Ureter (tissue), 1 donor: ENCODE results near the gene LMTK3. TPM values are rescaled to one million over a fixed set of nuclear protein-coding genes. Genes with fewer than 3 reads are reported as not detected.
A peak's percentile ranks its signal among the peaks of the same experiment; 100 is the strongest.

ENCODE experiments used
- DNase-seq: peaks from one replicate; pipeline ENCODE4 v3.0.0-alpha.2; 2020; ENCODE audit warnings: low spot score
- total RNA-seq: library from RNA; stranded (reverse); gene quantifications from one replicate; pipeline ENCODE4 v1.2.4, GENCODE V29; 2023
- donor health status: DM: yes; HTN: yes; CAD: no.

LMTK3 gene
- total RNA-seq, 1 donor from 2014 or later: 5.1 TPM

DNA sequence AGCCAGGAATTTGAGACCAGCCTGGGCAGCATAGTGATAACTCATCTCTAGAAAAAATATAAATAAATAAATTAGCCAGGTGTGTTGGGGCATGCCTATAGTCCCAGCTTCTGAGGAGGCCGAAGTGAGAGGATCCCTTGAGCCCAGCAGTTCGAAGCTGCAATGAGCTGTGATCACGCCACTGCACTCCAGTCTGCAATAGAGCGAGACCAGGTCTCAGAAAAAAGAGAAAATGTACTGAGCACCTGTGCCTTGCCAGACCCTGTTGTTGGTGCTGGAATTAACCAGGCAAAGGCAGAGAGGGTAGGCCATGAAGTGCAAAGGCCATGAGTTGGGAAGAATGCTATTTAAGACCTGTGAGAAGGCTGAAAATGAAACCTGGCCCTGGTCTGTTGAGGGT lies 39.8 kb downstream of the LMTK3 start:
- DNase-seq: no peak

DNA sequence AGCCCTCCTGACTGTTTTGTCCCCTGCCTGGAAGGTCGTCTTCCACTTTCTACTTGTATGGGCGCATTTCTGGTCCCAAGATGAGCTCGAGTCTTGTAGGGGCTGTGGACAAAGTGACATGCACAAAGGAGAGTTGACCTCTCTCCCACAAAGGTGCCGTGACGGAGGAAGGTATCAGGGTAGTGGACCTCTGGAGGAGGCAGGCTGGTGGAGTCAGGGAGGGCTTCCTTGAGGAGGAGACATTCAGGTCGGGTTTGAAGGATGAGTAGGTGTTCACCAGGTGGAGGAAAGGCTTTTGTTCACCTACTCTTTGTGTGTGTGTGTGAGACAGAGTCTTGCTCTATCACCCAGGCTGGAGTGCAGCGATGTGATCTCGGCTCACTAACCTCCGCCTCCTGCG lies 40.8 kb downstream of the LMTK3 start:
- no peak for DNase-seq

DNA sequence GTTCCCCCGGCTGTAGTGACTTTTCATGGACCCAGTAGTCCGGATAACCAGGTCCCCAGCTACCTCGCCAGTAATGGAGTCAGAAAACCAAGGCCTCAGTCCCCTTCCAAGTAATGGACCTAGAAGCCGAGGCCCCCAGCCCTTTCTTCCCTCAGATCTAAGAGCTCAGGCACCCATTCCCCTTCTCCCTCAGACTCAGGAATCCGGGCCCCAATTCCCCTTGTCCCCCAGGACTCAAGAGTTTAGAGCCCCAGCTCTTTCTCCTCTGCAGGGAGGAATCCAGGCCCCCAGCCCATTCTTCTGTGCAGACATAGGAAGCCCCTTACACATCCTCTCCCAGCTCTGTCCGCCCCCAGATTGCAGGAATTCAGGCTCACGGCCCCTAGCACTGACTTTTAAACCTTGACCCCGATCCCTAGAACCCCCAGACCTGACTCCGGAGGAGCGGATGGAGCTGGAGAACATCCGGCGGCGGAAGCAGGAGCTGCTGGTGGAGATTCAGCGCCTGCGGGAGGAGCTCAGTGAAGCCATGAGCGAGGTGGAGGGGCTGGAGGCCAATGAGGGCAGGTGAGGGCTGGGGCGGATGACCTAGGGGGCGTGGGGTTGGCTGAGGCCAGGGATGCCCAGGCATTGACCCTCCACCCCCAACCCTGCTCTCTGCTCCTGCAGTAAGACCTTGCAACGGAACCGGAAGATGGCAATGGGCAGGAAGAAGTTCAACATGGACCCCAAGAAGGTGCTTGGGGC lies 41.5 kb downstream of the LMTK3 start:
- DNase-seq: no peak

DNA sequence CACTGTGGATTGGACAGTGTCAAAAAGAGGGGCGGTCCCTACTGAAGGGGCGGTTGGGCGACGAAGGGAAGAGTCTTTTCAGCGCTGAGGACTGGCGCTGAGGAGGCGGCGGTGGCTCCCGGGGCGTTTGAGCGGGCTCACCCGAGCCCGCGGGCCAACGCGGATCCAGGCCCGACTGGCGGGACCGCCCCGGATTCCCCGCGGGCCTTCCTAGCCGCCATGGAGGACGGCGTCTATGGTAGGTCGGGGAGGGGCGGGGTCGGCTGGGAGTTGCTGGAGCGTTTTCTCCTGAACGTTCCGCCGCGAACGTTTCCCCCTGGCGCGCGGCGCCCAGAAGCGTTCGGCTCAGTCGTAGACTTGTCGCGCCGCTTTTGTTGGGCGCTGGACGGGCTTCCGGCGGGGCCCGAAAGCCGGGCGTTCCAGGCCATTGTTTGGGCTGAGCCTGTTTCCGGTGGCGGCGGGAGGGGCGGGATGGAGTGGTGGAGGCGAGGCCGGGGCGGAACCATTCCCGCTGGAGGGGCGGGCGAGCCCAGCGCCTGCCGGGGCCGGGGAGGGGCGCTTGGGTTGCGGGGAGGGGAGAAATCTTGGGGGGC lies 42.2 kb downstream of the LMTK3 start, which contains the start of gene CYTH2:
Gene CYTH2, plus strand, starts transcription at position 81 of the 593 bp plus-strand sequence. Its CDS starts 139 bp downstream, at position 220.
- peak; percentile 90 for DNase-seq

DNA sequence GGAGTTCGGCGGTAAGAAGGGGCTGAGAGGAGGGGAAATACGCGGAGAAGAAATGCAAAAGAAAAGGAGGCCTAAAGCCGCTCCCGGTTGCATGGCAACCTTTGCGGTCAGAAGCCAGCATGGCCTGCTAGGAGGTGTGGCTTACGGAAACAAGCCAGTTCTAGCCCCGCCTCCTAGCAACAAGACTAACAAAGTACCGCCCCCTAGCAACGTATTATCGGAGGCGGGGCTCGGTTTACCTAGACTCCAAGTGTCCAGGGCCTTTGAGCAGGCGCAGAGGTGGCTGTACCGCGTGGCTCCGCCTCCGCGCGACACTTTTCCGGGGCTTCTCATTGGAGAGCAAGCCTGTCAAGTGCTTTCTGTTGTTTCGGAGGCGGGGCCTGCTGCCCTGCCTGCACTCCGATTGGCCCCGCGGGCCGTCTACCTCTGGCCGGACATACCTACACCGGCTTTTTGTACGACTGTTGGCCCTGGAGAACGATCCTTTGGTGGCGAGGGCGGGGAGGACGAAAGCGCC lies 42.8 kb downstream of the LMTK3 start:
- peak; percentile 100 for DNase-seq

DNA sequence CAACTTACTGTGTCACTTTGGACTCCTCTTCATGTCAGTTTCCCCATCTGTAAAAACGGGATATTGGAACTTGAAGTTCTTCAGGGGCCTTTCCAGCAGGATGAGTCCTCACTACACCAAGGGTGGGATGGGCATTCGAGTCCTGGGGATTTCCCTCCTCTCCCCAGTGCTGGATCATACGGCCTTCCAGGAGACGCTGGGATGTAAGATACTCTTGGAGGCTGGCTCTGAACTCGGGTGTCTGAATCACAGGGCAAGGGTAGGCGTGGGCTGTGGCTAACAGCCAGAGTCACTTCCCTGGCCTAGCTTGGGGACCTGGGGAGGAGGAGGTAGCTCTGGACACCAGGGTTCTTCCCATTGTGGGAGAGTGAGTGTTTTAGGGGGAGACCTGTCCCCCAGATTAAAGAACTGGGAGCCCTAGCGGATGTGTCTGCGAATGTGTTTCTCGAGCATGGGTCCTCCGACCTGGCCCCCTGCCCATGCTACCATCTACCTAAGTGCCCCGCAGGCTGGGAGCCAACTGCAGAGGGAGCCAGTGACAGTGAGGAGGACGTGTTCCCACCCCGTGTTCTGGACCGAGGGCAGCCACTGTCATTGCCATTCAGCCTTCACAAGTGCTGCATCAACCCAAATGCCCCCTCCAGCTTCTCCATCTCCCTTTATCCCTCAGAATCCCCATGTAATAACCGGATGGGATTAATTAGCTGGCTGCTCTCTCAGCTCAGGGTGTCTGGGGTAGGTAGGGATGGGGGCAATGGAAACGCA lies 44.9 kb downstream of the LMTK3 start:
- no peak for DNase-seq

DNA sequence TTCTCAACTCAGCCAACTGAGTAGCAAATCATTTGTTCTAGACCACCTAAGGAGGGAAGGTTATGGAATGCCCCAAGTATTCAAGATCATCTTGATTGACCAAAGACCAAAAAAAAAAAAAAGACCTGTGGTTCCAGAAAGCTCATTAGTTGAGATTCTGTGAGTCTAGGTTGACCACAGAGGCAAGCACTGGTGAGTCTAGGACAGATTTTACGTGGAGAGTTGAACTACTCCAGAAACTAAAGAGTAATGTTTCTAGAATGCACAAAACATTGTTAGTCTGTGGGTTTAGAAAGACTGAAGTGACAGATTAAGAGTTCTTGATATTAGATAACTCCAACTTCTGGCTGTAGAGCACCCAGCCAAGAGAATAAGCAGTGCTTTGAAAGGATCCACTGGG lies 46.4 kb downstream of the LMTK3 start:
- no peak for DNase-seq

DNA sequence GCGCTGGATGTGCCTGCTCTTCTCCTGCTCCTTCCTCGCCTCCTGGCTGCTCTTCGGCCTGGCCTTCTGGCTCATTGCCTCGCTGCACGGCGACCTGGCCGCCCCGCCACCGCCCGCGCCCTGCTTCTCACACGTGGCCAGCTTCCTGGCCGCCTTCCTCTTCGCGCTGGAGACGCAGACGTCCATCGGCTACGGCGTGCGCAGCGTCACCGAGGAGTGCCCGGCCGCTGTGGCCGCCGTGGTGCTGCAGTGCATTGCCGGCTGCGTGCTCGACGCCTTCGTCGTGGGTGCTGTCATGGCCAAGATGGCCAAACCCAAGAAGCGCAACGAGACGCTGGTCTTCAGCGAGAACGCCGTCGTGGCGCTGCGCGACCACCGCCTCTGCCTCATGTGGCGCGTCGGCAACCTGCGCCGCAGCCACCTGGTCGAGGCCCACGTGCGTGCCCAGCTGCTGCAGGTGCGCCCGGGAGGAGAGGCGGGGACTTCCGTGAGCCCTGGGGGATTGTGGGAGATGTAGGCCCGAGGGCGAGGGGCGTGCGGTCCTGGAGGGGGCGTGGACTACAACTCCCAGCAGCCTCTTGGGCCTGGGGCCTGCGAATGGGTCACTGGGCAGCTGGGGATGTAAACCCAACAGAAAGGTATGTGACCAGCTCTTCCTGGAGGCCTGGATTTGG lies 49.5 kb downstream of the LMTK3 start:
- peak; percentile 42 for DNase-seq

DNA sequence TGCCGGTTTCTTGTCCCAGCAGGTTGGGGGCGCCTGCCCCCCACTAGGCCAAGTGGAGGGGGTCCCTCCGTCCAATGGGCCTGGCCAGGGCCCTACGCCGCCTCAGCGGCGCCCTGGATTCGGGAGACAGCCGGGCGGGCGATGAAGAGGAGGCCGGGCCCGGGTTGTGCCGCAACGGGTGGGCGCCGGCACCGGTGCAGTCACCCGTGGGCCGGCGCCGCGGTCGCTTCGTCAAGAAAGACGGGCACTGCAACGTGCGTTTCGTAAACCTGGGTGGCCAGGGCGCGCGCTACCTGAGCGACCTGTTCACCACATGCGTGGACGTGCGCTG lies 50.0 kb downstream of the LMTK3 start:
- no peak for DNase-seq

DNA sequence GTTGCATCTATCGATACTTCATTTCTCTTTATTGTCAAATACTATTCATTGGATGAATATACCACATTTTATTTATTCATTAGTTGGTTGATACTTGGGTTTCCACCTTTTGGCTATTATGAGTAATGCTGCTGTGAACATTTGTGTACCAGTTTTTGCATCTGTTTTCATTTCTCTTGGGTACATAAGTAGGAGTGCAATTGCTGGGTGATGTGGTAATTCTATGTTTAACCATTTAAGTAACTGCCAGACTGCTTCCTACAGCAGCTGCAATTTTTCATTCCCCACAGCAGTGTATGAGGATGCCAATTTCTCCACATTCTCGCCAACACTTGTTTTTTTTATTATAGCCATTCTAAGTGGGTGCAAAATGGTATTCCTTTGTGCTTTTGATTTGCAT lies 53.6 kb downstream of the LMTK3 start:
- DNase-seq: no peak

DNA sequence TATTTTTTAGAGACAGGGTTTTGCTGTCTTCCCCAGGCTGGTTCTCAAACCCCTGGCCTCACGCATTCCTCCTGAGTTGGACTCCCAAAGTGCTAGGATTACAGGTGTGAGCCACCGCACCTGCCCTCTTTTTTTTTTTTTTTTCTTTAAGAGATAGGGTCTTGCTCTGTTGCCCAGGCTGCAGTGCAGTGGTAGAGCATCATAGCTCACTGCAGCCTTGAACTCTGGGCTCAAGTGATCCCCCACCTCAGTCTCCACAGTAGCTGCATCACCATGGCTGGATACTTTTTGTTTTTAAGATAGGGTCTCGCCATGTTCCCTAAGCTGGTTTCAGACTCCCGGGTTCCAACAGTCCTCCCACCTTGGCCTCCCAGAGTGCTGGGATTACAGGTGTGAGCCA lies 54.8 kb downstream of the LMTK3 start:
- no peak for DNase-seq

DNA sequence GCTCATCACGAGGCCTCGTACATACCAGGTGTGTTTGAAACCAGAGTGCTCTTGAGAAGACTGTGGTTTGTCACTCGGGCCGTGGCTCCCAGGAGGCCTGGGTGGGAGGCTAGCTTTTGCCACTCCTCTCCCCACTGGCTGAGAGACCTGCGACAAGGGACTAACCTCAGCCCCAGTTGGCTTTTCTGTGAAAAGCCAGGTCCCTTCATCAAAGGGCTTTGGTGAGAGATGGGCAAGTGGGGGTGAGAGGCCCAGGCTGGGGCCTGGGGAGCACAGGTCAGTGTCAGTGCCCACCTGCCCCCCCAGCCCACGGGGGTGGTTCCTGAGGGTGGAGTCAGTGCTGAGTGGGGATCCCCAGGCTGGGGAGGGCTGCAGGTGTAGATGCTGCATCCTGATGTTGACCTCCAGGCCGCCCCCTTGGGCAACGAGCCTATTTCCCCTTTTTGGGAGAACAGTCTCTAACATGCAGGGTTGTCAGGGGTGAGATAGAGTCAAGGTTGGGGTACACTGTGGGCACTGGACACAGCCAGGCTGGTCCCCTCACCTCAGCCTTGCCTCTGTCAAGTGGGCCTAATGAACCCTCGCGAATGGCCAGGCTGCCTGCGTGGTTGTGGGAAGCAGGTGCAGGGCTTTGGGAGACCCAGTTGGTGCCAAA lies 55.6 kb downstream of the LMTK3 start:
- DNase-seq: no peak

DNA sequence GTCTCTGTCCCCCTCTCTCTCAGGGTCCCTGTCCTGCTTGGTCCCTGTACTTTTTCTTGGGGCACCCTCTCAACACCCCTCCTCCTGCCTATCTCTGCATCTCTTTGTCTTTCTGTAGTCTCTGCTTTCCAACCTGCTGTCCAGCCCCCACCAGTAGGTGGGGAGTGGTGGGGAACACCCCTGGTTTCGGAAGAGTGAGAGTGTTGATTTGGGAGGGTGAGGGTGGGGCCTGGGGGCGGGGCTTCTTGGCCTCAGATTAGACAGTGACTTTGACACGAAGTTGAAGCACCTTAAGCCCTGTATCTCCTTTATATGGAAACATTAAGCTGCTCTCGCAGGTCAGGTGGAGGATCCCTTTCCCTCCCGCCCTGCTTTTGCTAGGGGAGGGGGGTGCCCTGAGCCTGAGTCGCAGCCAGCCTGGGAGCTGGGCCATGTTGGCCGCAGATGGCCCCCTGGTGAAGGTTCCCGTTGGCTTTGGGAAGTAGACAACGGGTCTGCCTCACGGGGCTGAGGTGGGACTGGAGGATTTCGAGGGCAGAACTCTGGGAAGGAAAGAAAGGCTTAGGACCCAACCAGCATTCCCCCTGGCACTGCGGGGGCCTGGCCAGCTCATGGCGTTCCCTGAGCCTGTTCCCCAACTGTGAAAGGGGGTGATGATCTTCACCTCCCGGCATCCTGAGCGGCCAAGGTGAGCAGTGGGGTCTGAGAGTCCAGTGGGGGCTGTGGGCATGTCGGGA lies 56.3 kb downstream of the LMTK3 start, which contains the start of gene KCNJ14:
Gene KCNJ14, plus strand, starts transcription at position 404 of the 737 bp plus-strand sequence. CDS start 6,151 bp downstream, outside the sequence.
- DNase-seq: no peak

DNA sequence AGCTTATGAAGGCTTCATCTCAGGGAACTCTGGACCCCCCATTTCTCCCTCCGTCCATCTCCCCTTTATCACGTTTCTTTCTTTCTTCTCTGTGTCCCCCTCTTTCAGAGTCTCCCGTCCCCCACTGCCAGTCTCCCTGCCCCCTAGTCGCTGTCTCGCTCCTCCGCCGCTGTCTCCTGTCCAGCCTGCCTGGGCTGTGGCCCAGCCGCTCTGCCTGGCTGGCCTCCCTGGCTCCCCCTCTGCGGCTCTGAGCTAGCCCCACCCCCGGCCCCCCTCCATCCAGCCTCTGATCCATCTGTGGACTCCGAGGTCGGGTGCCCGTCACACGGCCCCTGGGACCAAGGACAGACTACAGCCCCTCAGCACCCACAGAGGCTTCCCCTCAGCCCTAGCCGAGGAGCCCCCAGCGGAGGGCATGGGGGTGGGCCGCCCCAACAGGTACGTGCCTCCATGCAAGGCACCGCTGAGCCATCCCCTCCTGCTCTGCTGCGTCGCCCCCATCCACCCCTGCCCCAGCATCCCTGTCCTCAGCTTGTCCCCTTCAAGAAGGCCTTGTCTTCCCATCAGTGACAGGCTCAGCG lies 57.4 kb downstream of the LMTK3 start:
- DNase-seq: no peak

DNA sequence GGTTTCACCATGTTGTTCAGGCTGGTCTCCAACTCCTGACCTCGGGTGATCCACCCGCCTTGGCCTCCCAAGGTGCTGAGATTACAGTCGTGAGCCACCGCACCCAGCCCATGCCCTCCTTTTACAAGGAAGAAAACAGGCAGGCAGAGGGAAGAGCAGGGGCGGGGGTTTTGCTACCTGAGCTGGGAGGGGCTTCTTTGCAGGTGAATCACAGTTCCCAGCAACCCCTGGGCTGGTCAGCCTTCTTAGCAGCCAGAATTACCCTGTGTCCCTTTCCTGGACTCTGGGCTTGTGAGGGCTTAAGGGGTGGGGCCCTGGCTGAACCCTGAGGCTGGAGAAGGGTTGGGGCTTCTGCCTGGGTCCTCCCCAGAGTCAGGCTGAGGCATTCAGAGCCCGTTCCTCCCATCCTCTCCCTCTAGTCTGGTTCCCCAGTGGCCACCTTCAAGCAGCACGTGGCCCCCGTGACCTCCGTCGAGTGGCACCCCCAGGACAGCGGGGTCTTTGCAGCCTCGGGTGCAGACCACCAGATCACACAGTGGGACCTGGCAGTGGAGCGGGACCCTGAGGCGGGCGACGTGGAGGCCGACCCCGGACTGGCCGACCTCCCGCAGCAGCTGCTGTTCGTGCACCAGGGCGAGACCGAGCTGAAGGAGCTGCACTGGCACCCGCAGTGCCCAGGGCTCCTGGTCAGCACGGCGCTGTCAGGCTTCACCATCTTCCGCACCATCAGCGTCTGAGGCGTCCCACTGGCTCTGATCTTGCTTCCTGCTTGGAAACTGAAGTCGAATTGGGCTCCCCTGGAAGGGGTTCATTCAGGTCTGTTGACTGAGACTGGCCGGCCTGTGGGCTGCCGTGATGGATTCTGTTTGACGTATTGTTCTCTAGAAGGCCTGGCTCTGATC lies 59.1 kb downstream of the LMTK3 start:
- no peak for DNase-seq

DNA sequence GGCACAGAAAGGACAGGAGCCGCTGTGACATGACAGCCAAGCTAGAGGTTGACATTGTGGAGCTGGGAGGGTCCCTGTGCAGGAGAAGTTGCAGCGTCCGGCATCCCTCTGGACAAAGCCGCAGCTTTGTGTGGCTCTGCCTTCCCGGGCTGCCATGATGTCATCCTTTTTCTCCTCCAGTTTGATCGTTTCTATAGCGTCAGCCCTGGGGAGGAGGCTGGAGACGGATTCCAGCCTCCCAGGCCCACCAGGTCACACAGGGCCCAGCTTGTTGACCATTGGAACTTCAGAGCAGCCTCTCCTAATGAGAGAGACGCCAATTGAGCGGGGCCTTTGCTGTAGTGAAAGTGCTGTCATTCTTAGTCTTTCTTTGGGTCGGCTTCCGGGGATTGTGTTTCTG lies 60.0 kb downstream of the LMTK3 start:
- DNase-seq: no peak

DNA sequence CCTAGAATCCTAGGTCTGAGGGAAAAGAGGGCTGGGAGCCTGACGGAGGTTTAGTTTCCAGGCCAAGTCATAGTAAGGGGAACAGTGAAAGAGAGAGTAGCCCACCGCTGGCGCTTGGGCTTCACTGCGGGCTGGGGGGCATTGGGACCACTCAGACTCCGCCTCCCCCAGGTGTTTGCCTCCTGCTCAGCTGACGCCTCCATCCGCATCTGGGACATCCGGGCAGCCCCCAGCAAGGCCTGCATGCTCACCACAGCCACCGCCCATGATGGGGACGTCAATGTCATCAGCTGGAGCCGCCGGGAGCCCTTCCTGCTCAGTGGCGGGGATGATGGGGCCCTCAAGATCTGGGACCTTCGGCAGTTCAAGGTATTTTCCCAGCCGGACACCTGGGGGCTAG lies 60.8 kb downstream of the LMTK3 start:
- DNase-seq: no peak

DNA sequence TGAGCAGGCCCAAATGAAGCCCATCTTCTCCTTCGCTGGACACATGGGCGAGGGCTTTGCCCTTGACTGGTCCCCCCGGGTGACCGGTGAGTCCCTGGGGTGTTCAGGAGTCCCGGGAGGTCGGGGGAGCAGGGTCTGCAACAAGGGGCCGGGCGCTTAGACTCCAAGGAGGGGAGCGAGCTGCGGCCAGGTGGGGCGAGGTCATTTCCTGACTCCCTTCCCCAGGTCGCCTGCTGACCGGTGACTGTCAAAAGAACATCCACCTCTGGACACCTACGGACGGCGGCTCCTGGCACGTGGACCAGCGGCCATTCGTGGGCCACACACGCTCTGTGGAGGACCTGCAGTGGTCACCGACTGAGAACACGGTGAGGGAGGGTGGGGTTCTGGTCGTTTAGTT lies 61.2 kb downstream of the LMTK3 start:
- no peak for DNase-seq

DNA sequence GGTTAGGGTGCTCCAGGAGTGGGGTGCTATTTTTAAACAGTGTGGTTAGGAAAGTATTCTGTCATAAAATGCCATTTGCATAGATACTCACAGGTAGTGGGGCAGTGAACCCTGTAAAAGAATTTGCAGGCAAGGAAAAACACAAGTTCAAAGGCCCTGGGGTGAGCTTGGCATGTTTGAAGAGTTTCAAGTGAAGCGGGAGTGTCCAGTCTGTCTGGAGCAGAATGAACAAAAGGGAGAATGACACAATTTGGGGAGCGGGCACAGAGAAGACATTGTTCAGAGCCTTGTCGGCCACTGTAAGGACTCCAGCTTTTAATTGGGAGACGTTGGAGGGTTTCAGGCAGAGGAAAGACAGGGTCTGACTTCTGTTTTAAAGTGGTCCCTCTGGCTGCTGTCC lies 63.1 kb downstream of the LMTK3 start:
- DNase-seq: no peak
